Transverse colon (tissue), 4 donors: Measurements from ENCODE around the gene SPATA45. TPM values are rescaled to one million over a fixed set of nuclear protein-coding genes. Genes with fewer than 3 reads are reported as not detected.

Experiments used
- DNase-seq: peaks from one replicate; pipeline ENCODE4 v3.0.0-alpha.2; 2019
- H3K27ac ChIP-seq, 4 donors: fragments of 200-600 bp; sonication (generic); 2 replicates each; pipeline ENCODE4 v1.5.1; 2016 to 2018; ENCODE audit warnings: inconsistent platforms in 4 of 4
- H3K27me3 ChIP-seq: fragments of 200-600 bp; sonication (generic); 2 replicates; pipeline ENCODE4 v1.5.1; 2017; ENCODE audit warnings: inconsistent platforms
- H3K36me3 ChIP-seq, 4 donors: fragments of 200-600 bp; sonication (generic); 2 replicates each; pipeline ENCODE4 v1.5.1; 2017 to 2019; ENCODE audit warnings: inconsistent platforms in 4 of 4
- H3K4me1 ChIP-seq, 4 donors: fragments of 200-600 bp; sonication (generic); 2 replicates each; pipeline ENCODE4 v1.5.1; 2017 to 2020; ENCODE audit warnings: inconsistent platforms in 4 of 4
- H3K4me3 ChIP-seq, 4 donors: fragments of 200-600 bp; sonication (generic); 1 replicate in 1 of 4; 2 replicates in 3 of 4; pipeline versions ENCODE4 v1.5.1 to v1.6.1; 2017 to 2019; ENCODE audit warnings: inconsistent platforms in 4 of 4
- H3K9me3 ChIP-seq, 2 donors: fragments of 200-600 bp; sonication (generic); 2 replicates each; pipeline ENCODE4 v1.5.1; 2017 to 2019; ENCODE audit warnings: inconsistent platforms in 2 of 2
- EP300 ChIP-seq: sonication (generic); formaldehyde crosslinking; IDR thresholded peaks from one replicate; pipeline ENCODE4 v1.6.1; 2017; ENCODE audit warnings: antibody characterized with exemption, low read depth
- POLR2A ChIP-seq: fragments of 450-650 bp; IDR thresholded peaks from one replicate; pipeline ENCODE4 v1.6.1; 2016; ENCODE audit warnings: antibody characterized with exemption, mild to moderate bottlenecking, moderate library complexity
- POLR2AphosphoS5 ChIP-seq, 3 donors: sonication (generic); formaldehyde crosslinking; IDR thresholded peaks; one replicate each; pipeline ENCODE4 v1.6.1; 2016; ENCODE audit warnings: antibody characterized with exemption in 3 of 3
- WGBS, 2 donors: methylation state at CpG; one replicate each; pipeline ENCODE4 v1.1.5; 2018; ENCODE audit warnings: low coverage in 1 of 2; 5-methylcytosine and 5-hydroxymethylcytosine counted together
- in situ Hi-C, 4 donors: fragments of 200-750 bp; cut with MboI; loops; one replicate each; pipeline versions ENCODE4 v1.15.0 to v1.15.1; 2017; ENCODE audit warnings: low sequenced_read_pairs in 3 of 4, low pct_ligation_motif_present in 1 of 4, low pct_unique_long_range_greater_than_20kb in 1 of 4
- intact Hi-C: fragments of 100-400 bp; cut with DNase I; formaldehyde crosslinking; loops from one replicate; pipeline ENCODE4 v1.15.1; 2023; ENCODE audit warnings: low total_unique reads
- total RNA-seq, 4 donors: library from RNA; depleted of rRNA; stranded (reverse); fragments of >200 nt; gene quantifications; one replicate each; pipeline ENCODE4 v1.1.0, GENCODE V29; 2016
- TF ChIP-seq, protein P1 (sequence below), 5 experiments: fragments of 200-600 bp in 3 of 5; fragments of 450-650 bp in 2 of 5; sonication (generic) in 3 of 5; IDR thresholded peaks; 1 replicate in 2 of 5; 2 replicates in 3 of 5; pipeline ENCODE4 v1.5.1; 2016 to 2017; ENCODE audit warnings: antibody characterized with exemption in 5 of 5, inconsistent platforms in 3 of 5, mild to moderate bottlenecking in 2 of 5, moderate library complexity in 1 of 5

SPATA45 gene
- total RNA-seq, 4 donors from 2014 or later = not detected

DNA sequence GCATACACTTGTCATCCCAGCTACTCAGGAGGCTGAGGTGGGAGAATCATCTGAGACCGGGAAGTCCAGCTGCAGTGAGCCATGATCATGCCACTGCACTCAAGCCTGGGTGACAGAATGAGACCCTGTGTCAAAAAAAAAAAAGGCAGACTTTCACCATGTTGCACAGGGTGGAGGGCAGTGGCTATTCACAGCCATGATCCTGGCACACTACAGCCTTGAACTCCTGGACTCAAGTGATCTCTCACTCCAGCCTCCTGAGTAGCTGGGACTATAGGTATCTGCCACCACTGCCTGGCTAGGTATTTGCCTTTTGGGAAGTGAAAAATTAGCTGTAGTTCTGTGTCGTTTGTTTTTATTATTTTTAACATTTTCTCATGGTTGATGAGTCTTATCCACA lies 19.1 kb downstream of the SPATA45 start:
- H3K27ac ChIP-seq = peak overlapping the region; percentile 45 to 72 (median 62)
- no peak overlapping the region for H3K4me3 ChIP-seq
- 61 to 79% methylated on average over 2 of the region's 2 CpGs for WGBS, 2 donors
- TF ChIP-seq POLR2AphosphoS5 (IDR thresholded peaks at IDR 0.05) = no peak
- no peak for TF ChIP-seq EP300
- no peaks in the 10 kb centered on the region for H3K36me3 ChIP-seq
- intact Hi-C loops (no loop called here), in situ Hi-C loops (no loop called here)
- no peaks in the 10 kb centered on the region for H3K27me3 ChIP-seq
- H3K9me3 ChIP-seq = peaks cover 12 to 15% of the 10 kb centered on the region in 2 donors
- no peak for DNase-seq
- H3K4me1 ChIP-seq = peaks cover 0 to 29% (median 11%) of the 10 kb centered on the region in 4 donors

DNA sequence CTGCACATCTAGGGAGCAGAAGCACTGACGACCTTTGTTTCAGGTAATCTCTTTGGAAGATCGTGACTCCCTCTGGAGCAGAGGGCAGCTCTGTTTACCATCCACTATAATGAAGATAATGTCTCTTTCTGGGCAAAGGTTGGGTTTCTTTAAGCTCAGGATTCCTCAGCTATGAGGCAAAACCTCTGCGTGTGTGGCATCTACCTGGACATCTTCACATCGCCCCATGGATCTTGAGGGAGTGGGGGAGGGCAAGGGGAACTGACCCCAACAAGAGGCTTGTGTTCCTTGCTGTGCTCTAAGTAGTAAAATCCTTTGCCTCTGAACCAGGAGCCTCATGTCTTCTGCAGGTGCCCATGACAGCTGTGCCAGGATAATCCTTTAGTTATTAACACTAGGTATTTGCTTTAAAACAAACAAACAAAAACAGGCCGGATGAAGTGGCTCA lies 19.6 kb downstream of the SPATA45 start:
- in situ Hi-C loops (no loop called here), intact Hi-C loops (no loop called here)
- H3K9me3 ChIP-seq = peaks cover 12 to 15% of the 10 kb centered on the region in 2 donors
- H3K4me1 ChIP-seq = peaks cover 0 to 24% (median 9%) of the 10 kb centered on the region in 4 donors
- H3K36me3 ChIP-seq = no peaks in the 10 kb centered on the region
- H3K27ac ChIP-seq = peak overlapping the region; percentile 45 to 72 (median 62)
- 52 to 57% methylated on average over 2 to 5 of the region's 5 CpGs for WGBS, 2 donors
- no peak overlapping the region for H3K4me3 ChIP-seq
- DNase-seq = peak; percentile 35
- TF ChIP-seq EP300 (no peak), POLR2AphosphoS5 (IDR thresholded peaks at IDR 0.05) (peak in 1 of 3 donors; percentile 34)
- no peaks in the 10 kb centered on the region for H3K27me3 ChIP-seq

DNA sequence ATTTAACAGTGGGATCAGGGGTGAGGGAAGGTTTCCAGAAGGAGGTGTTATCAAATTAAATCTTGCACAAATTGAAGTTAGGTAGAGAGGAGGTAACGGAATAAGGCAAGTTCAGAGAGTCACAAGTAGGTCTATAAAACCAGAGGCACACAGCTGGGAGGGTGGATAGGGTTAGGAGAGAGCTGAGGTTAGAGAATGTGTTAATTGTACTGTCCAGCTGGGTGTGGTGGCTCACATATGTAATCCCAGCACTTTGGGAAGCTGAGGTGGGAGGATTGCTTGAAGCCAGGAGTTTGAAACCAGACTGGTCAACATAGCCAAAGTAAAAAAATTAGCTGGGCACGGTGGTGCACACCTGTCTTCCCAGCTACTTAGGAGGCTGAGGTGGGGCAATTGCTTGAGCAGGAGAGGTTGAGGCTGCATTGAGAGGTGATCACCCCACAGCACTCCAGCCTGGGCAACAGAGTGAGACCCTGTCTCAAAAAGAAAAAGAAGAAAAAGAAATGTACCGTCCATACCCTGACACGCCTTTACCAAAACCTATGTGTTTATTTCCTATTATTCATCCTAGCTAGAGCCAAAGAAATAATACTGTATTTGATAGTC lies 20.2 kb downstream of the SPATA45 start:
- TF ChIP-seq POLR2A = no peak
- TF ChIP-seq, protein P1, sequence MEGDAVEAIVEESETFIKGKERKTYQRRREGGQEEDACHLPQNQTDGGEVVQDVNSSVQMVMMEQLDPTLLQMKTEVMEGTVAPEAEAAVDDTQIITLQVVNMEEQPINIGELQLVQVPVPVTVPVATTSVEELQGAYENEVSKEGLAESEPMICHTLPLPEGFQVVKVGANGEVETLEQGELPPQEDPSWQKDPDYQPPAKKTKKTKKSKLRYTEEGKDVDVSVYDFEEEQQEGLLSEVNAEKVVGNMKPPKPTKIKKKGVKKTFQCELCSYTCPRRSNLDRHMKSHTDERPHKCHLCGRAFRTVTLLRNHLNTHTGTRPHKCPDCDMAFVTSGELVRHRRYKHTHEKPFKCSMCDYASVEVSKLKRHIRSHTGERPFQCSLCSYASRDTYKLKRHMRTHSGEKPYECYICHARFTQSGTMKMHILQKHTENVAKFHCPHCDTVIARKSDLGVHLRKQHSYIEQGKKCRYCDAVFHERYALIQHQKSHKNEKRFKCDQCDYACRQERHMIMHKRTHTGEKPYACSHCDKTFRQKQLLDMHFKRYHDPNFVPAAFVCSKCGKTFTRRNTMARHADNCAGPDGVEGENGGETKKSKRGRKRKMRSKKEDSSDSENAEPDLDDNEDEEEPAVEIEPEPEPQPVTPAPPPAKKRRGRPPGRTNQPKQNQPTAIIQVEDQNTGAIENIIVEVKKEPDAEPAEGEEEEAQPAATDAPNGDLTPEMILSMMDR (IDR thresholded peaks at IDR 0.05) = no peak
- TF ChIP-seq EP300 = no peak
- no peak for TF ChIP-seq POLR2AphosphoS5 (IDR thresholded peaks at IDR 0.05)
- H3K4me3 ChIP-seq = no peak overlapping the region
- no peaks in the 10 kb centered on the region for H3K36me3 ChIP-seq
- WGBS, 2 donors = 75 to 79% methylated on average over 4 of the region's 4 CpGs
- no peak for DNase-seq
- intact Hi-C loops (no loop called here), in situ Hi-C loops (no loop called here)
- peak overlapping the region; percentile 45 to 72 (median 62) for H3K27ac ChIP-seq
- H3K27me3 ChIP-seq = no peaks in the 10 kb centered on the region
- H3K4me1 ChIP-seq = peaks cover 0 to 19% (median 8%) of the 10 kb centered on the region in 4 donors
- peaks cover 12 to 15% of the 10 kb centered on the region in 2 donors for H3K9me3 ChIP-seq

DNA sequence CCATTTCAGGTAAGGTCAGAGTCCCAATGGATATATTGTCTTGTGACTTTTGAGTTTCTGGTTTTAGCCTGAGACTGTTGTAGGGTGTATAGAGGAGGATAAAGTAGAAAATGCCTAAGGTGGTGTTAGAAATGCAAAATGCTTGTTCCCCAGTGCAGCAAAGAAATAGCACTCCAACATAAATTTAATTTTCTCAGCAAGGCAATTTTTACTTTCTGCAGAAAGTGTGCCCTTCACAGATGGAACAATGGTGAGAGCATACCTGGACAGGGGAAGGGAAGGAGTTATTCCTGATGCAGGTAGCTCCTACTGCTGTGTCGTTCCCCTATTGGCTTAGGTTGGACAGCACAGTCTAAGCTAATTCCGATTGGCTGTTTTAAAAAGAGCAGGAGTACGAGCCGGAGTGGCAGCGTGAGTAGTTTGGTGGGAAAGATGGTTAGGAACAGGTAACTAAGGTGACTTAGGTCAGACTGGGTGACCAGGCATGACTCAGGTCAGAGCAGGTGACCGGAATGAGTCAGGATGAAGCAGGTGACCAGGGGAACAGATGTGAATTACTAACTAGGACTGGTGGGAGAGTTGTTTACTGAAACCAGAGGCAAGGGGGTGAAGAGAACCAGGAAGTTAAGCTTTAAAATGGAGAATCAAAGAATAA lies 21.5 kb downstream of the SPATA45 start:
- 93 to 94% methylated on average over 6 of the region's 6 CpGs for WGBS, 2 donors

DNA sequence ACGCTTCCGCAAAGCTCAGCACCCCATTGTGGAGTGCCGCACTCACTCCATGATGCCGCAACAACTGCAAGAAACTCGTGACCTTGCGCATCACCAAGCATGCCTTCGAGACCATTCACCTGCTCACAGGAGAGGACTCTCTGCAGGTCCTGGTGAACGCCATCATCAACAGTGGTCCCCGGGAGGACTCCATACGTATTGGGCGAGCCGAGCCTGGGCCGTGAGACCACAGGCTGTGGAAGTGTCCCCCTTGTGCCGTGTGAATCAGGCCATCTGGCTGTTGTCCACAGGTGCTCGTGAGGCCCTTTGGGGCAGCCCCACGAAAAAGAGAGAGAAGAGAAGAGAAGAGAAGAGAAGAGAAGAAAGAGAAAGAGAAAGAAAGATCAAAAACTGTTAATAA lies 23.2 kb downstream of the SPATA45 start:
- 97 to 98% methylated on average over 8 to 16 of the region's 16 CpGs for WGBS, 2 donors
- no peaks in the 10 kb centered on the region for H3K36me3 ChIP-seq
- TF ChIP-seq, protein P1 (IDR thresholded peaks at IDR 0.05) = no peak
- TF ChIP-seq EP300 = no peak
- TF ChIP-seq POLR2A = no peak
- no peak for TF ChIP-seq POLR2AphosphoS5 (IDR thresholded peaks at IDR 0.05)
- no peak overlapping the region for H3K4me3 ChIP-seq
- DNase-seq = no peak
- H3K9me3 ChIP-seq = peaks cover 12 to 15% of the 10 kb centered on the region in 2 donors
- H3K27ac ChIP-seq = no peak overlapping the region
- H3K27me3 ChIP-seq = no peaks in the 10 kb centered on the region
- in situ Hi-C loops = loop anchor here in 3 of 4 donors (25.0 kb wide), 1 partner anchor 163 kb away; no protein-coding TSS in a partner anchor
- intact Hi-C loops = no loop called here
- peaks cover 0 to 18% (median 8%) of the 10 kb centered on the region in 4 donors for H3K4me1 ChIP-seq

More for the DNA sequence above, 21.5 kb downstream of the SPATA45 start:
- H3K4me1 ChIP-seq = peaks cover 0 to 19% (median 8%) of the 10 kb centered on the region in 4 donors
- DNase-seq = no peak
- no peak for TF ChIP-seq EP300
- peaks cover 12 to 15% of the 10 kb centered on the region in 2 donors for H3K9me3 ChIP-seq
- in situ Hi-C loops (no loop called here), intact Hi-C loops (no loop called here)
- no peak overlapping the region for H3K27ac ChIP-seq
- no peaks in the 10 kb centered on the region for H3K36me3 ChIP-seq
- no peak overlapping the region for H3K4me3 ChIP-seq
- no peaks in the 10 kb centered on the region for H3K27me3 ChIP-seq
